Endodermal cell (in vitro differentiated cells): Measurements from ENCODE around the gene ITGA5. TPM values are rescaled to one million over a fixed set of nuclear protein-coding genes. Genes with fewer than 3 reads are reported as not detected.

Experiments
- DNase-seq: peaks from one replicate; pipeline ENCODE4 v3.0.0-alpha.2; 2017
- H3K27ac ChIP-seq: 2 replicates; pipeline ENCODE4 v1.5.1; 2013; ENCODE audit warnings: mild to moderate bottlenecking, low read depth, low read length, moderate library complexity
- H3K27me3 ChIP-seq: 2 replicates; pipeline ENCODE4 v1.6.1; 2013; ENCODE audit warnings: mild to moderate bottlenecking, low read length, moderate library complexity; ENCODE audit not compliant: insufficient read depth, control insufficient read depth, poor library complexity, severe bottlenecking
- H3K36me3 ChIP-seq: 2 replicates; pipeline ENCODE4 v1.7.0; 2013; ENCODE audit warnings: mild to moderate bottlenecking, low read length, moderate library complexity; ENCODE audit not compliant: control insufficient read depth, insufficient read depth
- H3K4me1 ChIP-seq: one replicate; pipeline ENCODE4 v1.7.0; 2013; ENCODE audit warnings: low read length; ENCODE audit not compliant: control insufficient read depth, insufficient read depth
- H3K4me3 ChIP-seq: 2 replicates; pipeline ENCODE4 v1.5.1; 2013; ENCODE audit warnings: mild to moderate bottlenecking, low read length, moderate library complexity
- H3K9ac ChIP-seq: 2 replicates; pipeline ENCODE4 v1.6.1; 2013; ENCODE audit warnings: mild to moderate bottlenecking, low read length, moderate library complexity; ENCODE audit not compliant: poor library complexity, severe bottlenecking; ENCODE audit errors: extremely low read depth
- H3K9me3 ChIP-seq: 2 replicates; pipeline ENCODE4 v1.6.1; 2013; ENCODE audit warnings: mild to moderate bottlenecking, low read length, moderate library complexity; ENCODE audit not compliant: control insufficient read depth
- H3K27ac Mint-ChIP-seq: 2 replicates; pipeline ENCODE4 v1.8.0; 2020; ENCODE audit warnings: mixed read lengths
- H3K27me3 Mint-ChIP-seq: 2 replicates; pipeline ENCODE4 v1.8.0; 2021; ENCODE audit warnings: mild to moderate bottlenecking, mixed read lengths; ENCODE audit not compliant: insufficient read depth
- H3K36me3 Mint-ChIP-seq: 2 replicates; pipeline ENCODE4 v1.8.0; 2020; ENCODE audit warnings: low read depth, mixed read lengths
- H3K4me1 Mint-ChIP-seq: 2 replicates; pipeline ENCODE4 v1.8.0; 2020; ENCODE audit warnings: mixed read lengths
- H3K4me3 Mint-ChIP-seq: 2 replicates; pipeline ENCODE4 v1.8.0; 2020; ENCODE audit warnings: mild to moderate bottlenecking, moderate library complexity, mixed read lengths
- H3K9me3 Mint-ChIP-seq: 2 replicates; pipeline ENCODE4 v1.8.0; 2020; ENCODE audit warnings: mild to moderate bottlenecking, mixed read lengths
- CTCF ChIP-seq: fragments of 200-600 bp; sonication (generic); conservative IDR thresholded peaks from 2 replicates; pipeline ENCODE4 v1.5.0; 2021; ENCODE audit warnings: antibody characterized with exemption, mild to moderate bottlenecking
- WGBS, 2 experiments: methylation state at CpG; one replicate each; pipeline versions ENCODE4 v1.1.5 to v1.1.7; 2013; ENCODE audit warnings: missing lambda C conversion rate in 2 of 2, mixed read lengths in 1 of 2; ENCODE audit not compliant: insufficient coverage in 1 of 2, insufficient read length in 1 of 2; 5-methylcytosine and 5-hydroxymethylcytosine counted together
- total RNA-seq, 2 donors: library from RNA; stranded (reverse); fragmentation: NEBNext Ultra II Directional in 1 of 2; extraction: Animal tissue kit (Norgen Biotek cat#: 25700) in 1 of 2; gene quantifications; 2 replicates in 1 of 2; 3 replicates in 1 of 2; pipeline ENCODE4 v1.2.1, GENCODE V29; 2021

ITGA5 gene
- total RNA-seq, 2 donors from 2014 or later, result 189 to 243 TPM

DNA sequence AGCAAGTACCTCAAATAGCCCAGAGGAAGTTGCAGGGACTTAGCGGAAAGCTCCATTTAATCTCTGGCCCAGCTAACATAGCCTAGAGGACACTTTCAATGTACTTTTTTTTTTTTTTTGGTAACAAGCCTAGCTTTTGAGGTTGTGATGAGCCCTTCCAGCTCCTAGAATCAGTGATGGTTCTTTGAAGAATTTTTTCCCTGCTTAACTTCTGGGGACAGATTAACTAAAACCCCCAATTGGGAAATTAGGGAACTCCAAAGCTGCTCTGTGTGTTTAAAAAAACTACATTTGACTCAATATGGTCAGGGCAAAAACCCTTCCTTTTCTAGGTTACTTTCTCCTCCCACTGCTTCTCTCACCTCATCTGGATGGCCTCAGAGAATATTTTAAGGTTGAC is 23.9 kb upstream of the ITGA5 start:
- no peaks in the 10 kb centered on the region for H3K36me3 ChIP-seq
- WGBS, 2 experiments, result 93% methylated on average over 1 of the region's 1 CpG; no CpG with 5 or more reads in 1 of the 2 experiments
- Mint-ChIP-seq H3K36me3 (no peaks in the 10 kb centered on the region), H3K4me1 (peaks cover 22% of the 10 kb centered on the region), H3K9me3 (no peaks in the 10 kb centered on the region), H3K27ac (no peak overlapping the region), H3K27me3 (peaks cover 82% of the 10 kb centered on the region), H3K4me3 (no peak overlapping the region)
- H3K4me3 ChIP-seq, result no peak overlapping the region
- H3K27ac ChIP-seq, result no peak overlapping the region
- peaks cover 8% of the 10 kb centered on the region for H3K4me1 ChIP-seq
- no peak for DNase-seq
- peaks cover 50% of the 10 kb centered on the region for H3K27me3 ChIP-seq
- TF ChIP-seq CTCF, result no peak
- H3K9me3 ChIP-seq, result no peaks in the 10 kb centered on the region
- H3K9ac ChIP-seq, result no peak overlapping the region

- no peak overlapping the region for H3K27ac ChIP-seq
- H3K36me3 ChIP-seq, result no peaks in the 10 kb centered on the region
- H3K27me3 Mint-ChIP-seq, result peaks cover 74% of the 10 kb centered on the region
- H3K4me1 Mint-ChIP-seq, result peaks cover 24% of the 10 kb centered on the region
- peaks cover 8% of the 10 kb centered on the region for H3K4me1 ChIP-seq
- H3K27me3 ChIP-seq, result peaks cover 41% of the 10 kb centered on the region
- H3K9me3 Mint-ChIP-seq, result no peaks in the 10 kb centered on the region
- no peak for DNase-seq
- H3K4me3 ChIP-seq, result no peak overlapping the region
- TF ChIP-seq CTCF, result no peak
- no peak overlapping the region for H3K27ac Mint-ChIP-seq
- H3K9me3 ChIP-seq, result no peaks in the 10 kb centered on the region
- H3K9ac ChIP-seq, result no peak overlapping the region
- H3K36me3 Mint-ChIP-seq, result no peaks in the 10 kb centered on the region
- WGBS, 2 experiments, result 60% methylated on average over 1 of the region's 2 CpGs; no CpG with 5 or more reads in 1 of the 2 experiments
- no peak overlapping the region for H3K4me3 Mint-ChIP-seq
Observed at GRCh38 chr12:54442099-54442498, 23.0 kb upstream of the ITGA5 start.

- peak; percentile 90 for TF ChIP-seq CTCF
- H3K9me3 ChIP-seq, result no peaks in the 10 kb centered on the region
- Mint-ChIP-seq H3K27me3 (peaks cover 49% of the 10 kb centered on the region), H3K4me1 (peaks cover 29% of the 10 kb centered on the region), H3K9me3 (no peaks in the 10 kb centered on the region), H3K4me3 (no peak overlapping the region), H3K36me3 (no peaks in the 10 kb centered on the region), H3K27ac (no peak overlapping the region)
- 52 to 59% methylated on average over 8 to 10 of the region's 10 CpGs for WGBS, 2 experiments
- peak; percentile 65 for DNase-seq
- H3K4me3 ChIP-seq, result no peak overlapping the region
- H3K27ac ChIP-seq, result no peak overlapping the region
- peaks cover 8% of the 10 kb centered on the region for H3K4me1 ChIP-seq
- H3K9ac ChIP-seq, result no peak overlapping the region
- no peaks in the 10 kb centered on the region for H3K36me3 ChIP-seq
- H3K27me3 ChIP-seq, result peaks cover 17% of the 10 kb centered on the region
Observed at GRCh38 chr12:54439521-54440255, 20.6 kb upstream of the ITGA5 start.
